Erythroblast (primary cell): ENCODE measurements around the gene FIP1L1.
"Not testable (repeated sequence)": the region's sequence is repeated elsewhere in the genome, so short reads cannot be mapped to it uniquely, and the experiment has no call there.

ENCODE experiments used
- GATA1 ChIP-seq: IDR thresholded peaks from 2 replicates; pipeline ENCODE4 v1.6.1; 2011; ENCODE audit warnings: low read depth, mild to moderate bottlenecking, control low read depth, low read length, moderate library complexity
- POLR2A ChIP-seq: IDR thresholded peaks from 2 replicates; pipeline ENCODE4 v1.6.1; 2011; ENCODE audit warnings: mild to moderate bottlenecking, low read length

DNA sequence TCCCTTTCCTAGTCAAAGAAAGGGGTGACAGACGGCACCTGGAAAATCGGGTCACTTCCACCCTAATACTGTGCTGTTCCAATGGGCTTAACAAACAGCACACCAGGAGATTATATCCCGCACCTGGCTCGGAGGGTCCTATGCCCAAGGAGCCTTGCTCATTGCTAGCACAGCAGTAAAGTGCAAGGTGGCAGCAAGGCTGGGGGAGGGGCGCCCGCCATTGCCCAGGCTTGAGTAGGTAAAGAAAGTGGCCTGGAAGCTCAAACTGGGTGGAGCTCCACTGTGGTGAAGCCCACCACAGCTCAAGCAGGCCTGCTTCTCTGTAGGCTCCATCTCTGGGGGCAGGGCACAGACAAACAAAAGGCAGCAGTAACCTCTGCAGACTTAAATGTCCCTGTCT is 89.1 kb downstream of the FIP1L1 start:
- TF ChIP-seq POLR2A, GATA1: not testable (repeated sequence)
